HG02763 (cell line): ENCODE data around the gene CCNG2.

Source experiments
- ATAC-seq: cut with Tn5 transposase; IDR thresholded peaks from one replicate; pipeline ENCODE4 v1.9.1; 2021; ENCODE audit warnings: mild to moderate bottlenecking, moderate library complexity; ENCODE audit not compliant: unreplicated experiment

CCNG2 gene

GRCh38 chr4:77199701-77200100 lies 42.7 kb downstream of the CCNG2 start:
- no peak for ATAC-seq

GRCh38 chr4:77201343-77201742 lies 44.3 kb downstream of the CCNG2 start:
- no peak for ATAC-seq

GRCh38 chr4:77201857-77202256 lies 44.9 kb downstream of the CCNG2 start:
- no peak for ATAC-seq

GRCh38 chr4:77202491-77202890 lies 45.5 kb downstream of the CCNG2 start:
- ATAC-seq, result no peak

- no peak for ATAC-seq
Measured at GRCh38 chr4:77203380-77204197, 46.6 kb downstream of the CCNG2 start.

GRCh38 chr4:77204621-77205020 lies 47.6 kb downstream of the CCNG2 start:
- no peak for ATAC-seq

- no peak for ATAC-seq
Measured at GRCh38 chr4:77209012-77209411, 52.0 kb downstream of the CCNG2 start.

- no peak for ATAC-seq
Measured at GRCh38 chr4:77209936-77210335, 52.9 kb downstream of the CCNG2 start.

GRCh38 chr4:77215107-77215506 lies 58.1 kb downstream of the CCNG2 start:
- ATAC-seq, result no peak

- no peak for ATAC-seq
Measured at GRCh38 chr4:77217526-77217925, 60.5 kb downstream of the CCNG2 start.

GRCh38 chr4:77219266-77219665 lies 62.3 kb downstream of the CCNG2 start:
- ATAC-seq, result no peak
